ENCODE results near the gene CAPN13. TPM values are rescaled to one million over a fixed set of nuclear protein-coding genes. Genes with fewer than 3 reads are reported as not detected.

CAPN13 gene
- total and polyA plus RNA-seq, 2 donors (not counting 3 experiments of a cell fraction or from before 2014, with no cell fraction given) = not detected

DNA sequence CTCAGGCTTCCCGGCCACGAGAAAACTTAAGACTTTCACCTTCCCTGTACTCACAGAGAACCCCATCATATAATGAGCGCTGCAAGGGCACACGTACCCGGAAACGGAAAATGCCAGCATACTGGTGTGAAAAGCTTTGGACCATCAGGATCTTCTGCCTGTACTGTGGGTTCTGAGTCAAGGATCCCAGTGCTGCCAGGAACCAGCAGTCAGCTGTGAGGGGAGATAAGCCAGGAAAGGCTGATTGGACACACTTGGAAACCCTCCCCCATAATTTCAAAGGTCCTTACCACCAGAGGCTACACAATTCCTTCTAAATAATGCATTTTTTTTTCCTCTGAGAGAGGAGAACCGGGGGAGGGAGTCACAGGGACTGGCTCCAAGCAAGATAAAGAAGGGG is 31.4 kb downstream of the CAPN13 start:
- DNase-seq (ENCODE audit: low read depth, low spot score) (no peak), FAIRE-seq (no peak)
- H3K27ac ChIP-seq (ENCODE audit: insufficient read depth, low read depth, low read length) = no peak overlapping the region
- H3K36me3 ChIP-seq (ENCODE audit: control insufficient read depth in 2 of 2, extremely low read depth in 1 of 2, insufficient read depth in 2 of 2, low read length in 2 of 2) = no peaks in the 10 kb centered on the region
- no peak overlapping the region for H3K9ac ChIP-seq (replicated peaks; ENCODE audit: extremely low read depth, insufficient read depth, low read length)
- H3K9me3 ChIP-seq (replicated peaks; ENCODE audit: control insufficient read depth, insufficient read depth, low read length) = no peaks in the 10 kb centered on the region
- no peaks in the 10 kb centered on the region for H3K4me1 ChIP-seq (ENCODE audit: control insufficient read depth, extremely low read depth, insufficient read depth, low read length)
- ChIA-PET POLR2A (no interaction called here), CTCF (no interaction called here)
- no peaks in the 10 kb centered on the region for H3K79me2 ChIP-seq (ENCODE audit: control insufficient read depth, insufficient read depth, low read length)
- no peak overlapping the region for H3K4me3 ChIP-seq (replicated peaks in 1 of 3; ENCODE audit: insufficient read depth in 1 of 3, low read depth in 1 of 3, low read length in 3 of 3)
- BruUV-seq (replicated peaks) = no TSS peak
- no peak overlapping the region for H2AFZ ChIP-seq (ENCODE audit: low read depth, low read length)
- intact Hi-C loops (cut with micrococcal nuclease) = no loop called here
- dilution Hi-C loops (cut with MboI; ENCODE audit: extremely low pct_ligation_motif_present, low sequenced_read_pairs) = no loop called here
- no peaks in the 10 kb centered on the region for H3K9me1 ChIP-seq (replicated peaks; ENCODE audit: control insufficient read depth, extremely low read depth, insufficient read depth, low read length)
- no peak overlapping the region for H3K4me2 ChIP-seq (ENCODE audit: insufficient read depth, low read length)
- H3K27me3 ChIP-seq (ENCODE audit: control insufficient read depth in 2 of 2, insufficient read depth in 2 of 2, low read length in 2 of 2) = no peaks in the 10 kb centered on the region
- H4K20me1 ChIP-seq (replicated peaks; ENCODE audit: control insufficient read depth, extremely low read depth, insufficient read depth, low read length) = no peaks in the 10 kb centered on the region
- TF ChIP-seq GATA2 (IDR thresholded peaks at IDR 0.05; ENCODE audit: insufficient read depth, insufficient read length, low read depth, low read length) (no peak), FOS (IDR thresholded peaks at IDR 0.05; ENCODE audit: borderline replicate concordance, insufficient read depth, low read length) (no peak), MYC (IDR thresholded peaks at IDR 0.05; ENCODE audit: low read depth, low read length) (no peak), POLR2AphosphoS5 (IDR thresholded peaks at IDR 0.05; ENCODE audit: insufficient read depth, low read depth, low read length) (no peak), EZH2 (IDR thresholded peaks at IDR 0.05; ENCODE audit: borderline replicate concordance, low read depth, low read length, severe bottlenecking) (no peak), POLR2A (IDR thresholded peaks at IDR 0.05; ENCODE audit: low read depth, low read length) (no peak), JUN (IDR thresholded peaks at IDR 0.05; ENCODE audit: borderline replicate concordance, insufficient read depth, insufficient read length, low read depth) (no peak)
- TF ChIP-seq, protein P1, sequence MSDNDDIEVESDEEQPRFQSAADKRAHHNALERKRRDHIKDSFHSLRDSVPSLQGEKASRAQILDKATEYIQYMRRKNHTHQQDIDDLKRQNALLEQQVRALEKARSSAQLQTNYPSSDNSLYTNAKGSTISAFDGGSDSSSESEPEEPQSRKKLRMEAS (IDR thresholded peaks at IDR 0.05; ENCODE audit: insufficient read depth, insufficient read length) = no peak
- TF ChIP-seq, protein P2, sequence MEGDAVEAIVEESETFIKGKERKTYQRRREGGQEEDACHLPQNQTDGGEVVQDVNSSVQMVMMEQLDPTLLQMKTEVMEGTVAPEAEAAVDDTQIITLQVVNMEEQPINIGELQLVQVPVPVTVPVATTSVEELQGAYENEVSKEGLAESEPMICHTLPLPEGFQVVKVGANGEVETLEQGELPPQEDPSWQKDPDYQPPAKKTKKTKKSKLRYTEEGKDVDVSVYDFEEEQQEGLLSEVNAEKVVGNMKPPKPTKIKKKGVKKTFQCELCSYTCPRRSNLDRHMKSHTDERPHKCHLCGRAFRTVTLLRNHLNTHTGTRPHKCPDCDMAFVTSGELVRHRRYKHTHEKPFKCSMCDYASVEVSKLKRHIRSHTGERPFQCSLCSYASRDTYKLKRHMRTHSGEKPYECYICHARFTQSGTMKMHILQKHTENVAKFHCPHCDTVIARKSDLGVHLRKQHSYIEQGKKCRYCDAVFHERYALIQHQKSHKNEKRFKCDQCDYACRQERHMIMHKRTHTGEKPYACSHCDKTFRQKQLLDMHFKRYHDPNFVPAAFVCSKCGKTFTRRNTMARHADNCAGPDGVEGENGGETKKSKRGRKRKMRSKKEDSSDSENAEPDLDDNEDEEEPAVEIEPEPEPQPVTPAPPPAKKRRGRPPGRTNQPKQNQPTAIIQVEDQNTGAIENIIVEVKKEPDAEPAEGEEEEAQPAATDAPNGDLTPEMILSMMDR (IDR thresholded peaks at IDR 0.05; ENCODE audit: extremely low read depth in 1 of 2, insufficient read depth in 1 of 2, low read depth in 1 of 2, low read length in 2 of 2) = no peak

Data from endothelial cell of umbilical vein (primary cell).